GM19438 (cell line): ENCODE data around the gene LMO4.
A peak's percentile ranks its signal among the peaks of the same experiment; 100 is the strongest.

Experiments used
- ATAC-seq: cut with Tn5 transposase; IDR thresholded peaks from one replicate; pipeline ENCODE4 v1.9.1; 2021; ENCODE audit warnings: low read depth; ENCODE audit not compliant: unreplicated experiment

LMO4 gene

DNA sequence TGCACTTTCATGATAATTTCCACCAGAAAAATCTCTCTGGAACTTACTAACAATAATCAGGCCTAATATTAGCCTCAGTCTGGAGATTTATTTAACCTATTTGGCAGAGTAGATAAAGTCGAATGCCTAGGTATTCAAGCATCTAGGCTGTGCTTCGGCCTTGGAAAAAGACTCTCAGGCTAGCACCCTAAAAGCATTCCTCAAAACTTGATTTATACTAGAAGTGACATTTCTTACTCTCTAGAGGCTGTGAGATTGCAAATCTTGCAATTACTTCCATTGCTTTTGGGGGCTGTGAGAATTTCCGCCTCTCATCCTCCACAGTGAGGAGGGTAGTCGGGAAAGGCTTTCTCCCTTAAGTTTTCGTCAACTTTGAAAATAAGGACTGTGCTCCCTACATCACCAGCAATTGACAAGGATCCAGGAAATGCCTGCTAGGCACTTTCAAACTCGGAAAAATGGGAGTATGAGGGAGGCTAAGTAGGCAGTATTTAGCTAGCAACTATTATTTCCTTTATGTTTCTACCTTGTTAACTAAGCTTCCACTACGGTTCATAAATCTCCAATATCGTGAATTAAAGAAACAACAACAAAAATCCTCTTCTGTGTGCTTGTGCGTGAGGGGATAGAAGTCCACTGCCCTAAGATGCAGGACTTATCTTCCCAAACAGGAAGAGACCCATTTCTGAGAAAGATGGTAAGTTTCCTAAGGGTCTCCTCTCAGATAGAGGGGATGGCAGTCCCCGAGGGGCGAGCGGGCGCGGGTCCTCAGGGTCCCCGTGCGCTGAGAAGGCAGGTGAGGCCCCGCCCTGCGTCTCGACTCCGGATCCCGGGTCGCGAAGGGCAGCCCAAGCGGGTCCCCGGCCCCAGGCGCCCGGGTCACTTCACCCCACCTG, 1.1 kb upstream of the LMO4 start:
- ATAC-seq: peak; percentile 0

DNA sequence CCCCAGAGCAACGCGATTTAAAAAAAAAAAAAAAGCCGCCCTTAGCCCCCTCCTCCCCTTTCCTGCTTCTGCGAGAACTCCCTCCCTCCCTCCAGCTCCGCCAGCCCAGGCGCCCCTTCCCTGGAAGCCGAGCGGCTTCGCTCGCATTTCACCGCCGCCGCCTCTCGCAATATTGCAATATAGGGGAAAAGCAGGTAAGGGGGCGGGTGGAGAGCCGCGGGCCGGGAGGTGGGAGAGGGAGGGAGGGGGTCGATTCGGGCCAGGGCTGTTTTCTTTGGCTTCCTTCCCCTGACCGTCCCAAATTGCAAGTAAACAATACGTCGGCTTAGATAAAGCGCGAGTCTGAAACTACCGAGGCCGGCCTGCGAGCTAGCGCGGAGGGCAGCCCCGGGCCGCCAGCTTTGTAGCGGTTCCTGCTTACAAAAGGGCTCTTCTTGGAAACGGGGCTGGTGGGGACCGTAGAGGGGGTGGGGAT, 408 bp downstream of the LMO4 start:
- ATAC-seq: no peak

DNA sequence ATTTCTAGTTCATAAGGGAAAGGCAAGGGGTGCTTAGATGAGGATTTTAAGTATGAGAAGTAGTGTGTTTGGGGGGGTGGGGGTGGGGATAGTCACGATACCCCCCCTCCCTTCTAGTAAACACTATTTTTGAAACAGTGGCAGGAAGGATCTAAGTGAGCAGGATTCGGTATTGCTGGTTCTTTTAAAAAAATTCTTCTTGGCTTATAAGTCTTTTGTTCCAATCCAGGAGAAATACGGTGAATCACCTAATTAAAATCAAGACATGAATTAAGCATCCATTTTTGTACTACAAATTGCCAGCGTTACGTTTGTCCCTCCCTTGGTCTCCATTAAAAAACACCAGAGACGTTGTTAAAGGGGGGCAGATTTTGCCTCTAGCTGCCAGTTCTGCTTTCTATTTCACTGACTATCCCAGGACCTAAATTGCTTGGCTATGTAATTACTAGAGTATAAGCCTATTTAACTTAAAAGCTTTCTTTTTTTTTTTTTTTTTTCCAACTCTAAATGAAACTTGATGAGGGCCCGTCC, 911 bp downstream of the LMO4 start:
- no peak for ATAC-seq

DNA sequence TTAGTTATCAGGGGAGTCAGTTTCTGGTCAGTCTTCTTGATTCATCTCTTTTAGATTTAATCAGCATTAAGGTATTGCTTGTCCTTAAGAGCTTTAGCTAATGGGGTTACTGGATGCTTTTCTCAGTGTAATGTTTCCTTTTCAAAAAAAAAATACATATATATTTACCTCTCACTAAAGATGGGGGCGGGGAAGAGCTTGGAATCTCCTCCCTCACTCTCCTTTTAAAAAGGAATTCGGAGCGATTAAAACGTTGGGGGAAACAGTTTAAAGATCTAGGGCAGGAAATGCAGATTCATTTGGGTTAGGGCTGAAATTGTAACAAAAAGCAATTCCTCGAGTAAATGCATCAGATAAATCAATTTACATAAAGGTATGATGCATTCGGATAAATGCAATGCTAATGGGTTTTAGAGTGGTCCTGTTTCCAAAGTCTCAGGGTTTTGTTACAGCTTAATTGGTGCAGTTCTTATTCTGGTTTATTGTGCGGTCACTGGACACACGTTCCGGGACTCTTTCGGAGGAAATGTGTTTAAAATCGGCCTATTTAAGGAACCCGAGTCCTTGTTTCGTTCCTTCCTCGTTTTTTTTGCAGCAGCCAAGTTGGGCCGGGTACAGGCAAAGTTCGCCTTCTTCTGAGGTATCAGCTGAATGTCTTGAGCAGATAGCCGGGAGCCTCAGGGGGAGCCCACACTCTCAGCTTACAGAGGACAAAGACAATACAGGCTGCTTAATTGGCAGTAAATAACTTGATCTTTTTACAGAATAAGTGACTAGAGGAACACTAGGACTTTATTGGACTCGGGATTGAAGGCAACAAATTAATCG, 1.6 kb downstream of the LMO4 start:
- ATAC-seq: no peak

DNA sequence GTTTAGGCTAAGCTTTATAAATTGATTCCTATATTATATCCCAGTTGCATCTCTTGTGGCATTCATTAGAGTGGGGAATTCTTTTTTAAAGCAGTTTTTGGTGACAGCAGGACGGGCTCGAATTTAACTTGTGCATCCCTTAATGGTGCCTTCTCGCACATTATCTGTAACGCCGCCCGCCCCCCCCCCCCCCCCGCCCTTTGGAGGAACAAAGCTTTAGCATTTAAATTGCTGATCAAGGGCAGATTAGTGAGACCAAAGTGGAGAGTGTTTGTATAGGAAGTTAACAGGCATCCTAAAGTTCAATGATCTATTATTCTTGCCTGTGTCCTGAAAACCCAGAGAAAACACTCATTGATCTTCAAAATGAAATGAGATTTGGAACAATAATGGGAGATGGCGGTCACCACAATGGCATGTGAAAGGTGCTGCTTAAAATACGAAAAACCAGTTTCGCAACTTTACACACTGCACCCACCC, 2.2 kb downstream of the LMO4 start:
- ATAC-seq: no peak

DNA sequence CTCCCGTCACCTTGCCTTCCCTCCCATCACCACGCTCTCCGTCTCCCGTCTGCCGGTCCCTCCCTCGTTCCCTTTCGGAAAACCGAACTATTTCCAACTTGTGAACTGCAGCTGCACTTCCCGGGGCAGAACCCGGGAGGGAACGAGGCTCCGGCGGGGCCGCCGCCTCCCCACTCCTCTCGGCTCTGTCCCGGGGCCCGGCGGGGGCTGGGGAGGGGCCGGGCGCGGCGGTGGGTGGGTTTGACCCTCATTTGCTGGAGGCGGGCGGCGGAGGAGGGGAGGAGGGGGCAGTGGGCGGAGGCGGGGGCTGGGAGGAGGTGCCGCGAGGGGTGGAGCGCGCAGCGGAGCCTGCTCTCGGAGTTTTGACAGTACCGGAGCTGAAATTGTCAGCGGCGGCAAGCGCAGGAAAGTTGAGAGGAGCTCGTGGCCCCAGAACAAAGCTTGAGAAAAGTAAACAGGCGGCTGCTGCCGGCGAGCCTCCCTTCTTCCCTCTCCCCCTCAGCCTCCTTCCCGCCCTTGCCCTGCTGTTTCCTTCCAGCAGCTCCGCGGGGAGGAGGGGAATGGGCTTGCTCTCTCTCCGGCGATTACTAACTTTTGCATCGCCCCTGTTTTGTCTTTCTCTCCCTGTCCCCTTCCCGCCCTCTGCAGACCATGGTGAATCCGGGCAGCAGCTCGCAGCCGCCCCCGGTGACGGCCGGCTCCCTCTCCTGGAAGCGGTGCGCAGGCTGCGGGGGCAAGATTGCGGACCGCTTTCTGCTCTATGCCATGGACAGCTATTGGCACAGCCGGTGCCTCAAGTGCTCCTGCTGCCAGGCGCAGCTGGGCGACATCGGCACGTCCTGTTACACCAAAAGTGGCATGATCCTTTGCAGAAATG, 2.9 kb downstream of the LMO4 start:
- peak; percentile 21 for ATAC-seq

DNA sequence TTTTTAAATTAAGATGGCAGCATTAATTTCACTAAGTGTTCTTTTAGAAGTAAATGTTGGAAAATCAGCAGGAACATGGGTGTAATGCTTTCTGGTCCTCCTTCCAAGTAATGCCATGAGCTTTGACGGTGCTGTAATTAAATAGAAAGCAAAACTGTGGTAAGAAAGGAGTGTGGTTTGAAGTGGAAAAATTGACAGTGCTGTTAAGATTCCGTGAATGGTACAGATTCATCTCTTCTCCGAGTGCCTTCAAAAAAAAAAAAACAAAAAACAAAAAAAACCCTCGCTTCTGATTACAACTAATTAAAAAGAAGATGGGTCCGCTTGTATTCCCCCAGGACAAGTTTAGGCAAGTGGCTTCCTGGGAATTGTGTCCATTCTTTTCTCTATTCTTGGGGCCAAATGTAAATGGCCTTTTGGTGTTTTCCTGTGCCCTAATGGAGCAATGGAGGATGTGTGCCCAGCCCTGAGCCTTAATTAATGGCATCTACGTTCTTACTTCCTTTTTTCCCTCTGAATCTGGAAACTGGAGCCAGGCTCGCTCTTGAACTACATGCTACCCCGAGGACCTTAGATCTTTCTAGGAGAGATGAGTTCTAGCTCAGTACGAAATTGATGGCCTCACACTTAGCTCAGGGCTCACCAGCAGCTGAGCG, 5.1 kb downstream of the LMO4 start:
- ATAC-seq: no peak

DNA sequence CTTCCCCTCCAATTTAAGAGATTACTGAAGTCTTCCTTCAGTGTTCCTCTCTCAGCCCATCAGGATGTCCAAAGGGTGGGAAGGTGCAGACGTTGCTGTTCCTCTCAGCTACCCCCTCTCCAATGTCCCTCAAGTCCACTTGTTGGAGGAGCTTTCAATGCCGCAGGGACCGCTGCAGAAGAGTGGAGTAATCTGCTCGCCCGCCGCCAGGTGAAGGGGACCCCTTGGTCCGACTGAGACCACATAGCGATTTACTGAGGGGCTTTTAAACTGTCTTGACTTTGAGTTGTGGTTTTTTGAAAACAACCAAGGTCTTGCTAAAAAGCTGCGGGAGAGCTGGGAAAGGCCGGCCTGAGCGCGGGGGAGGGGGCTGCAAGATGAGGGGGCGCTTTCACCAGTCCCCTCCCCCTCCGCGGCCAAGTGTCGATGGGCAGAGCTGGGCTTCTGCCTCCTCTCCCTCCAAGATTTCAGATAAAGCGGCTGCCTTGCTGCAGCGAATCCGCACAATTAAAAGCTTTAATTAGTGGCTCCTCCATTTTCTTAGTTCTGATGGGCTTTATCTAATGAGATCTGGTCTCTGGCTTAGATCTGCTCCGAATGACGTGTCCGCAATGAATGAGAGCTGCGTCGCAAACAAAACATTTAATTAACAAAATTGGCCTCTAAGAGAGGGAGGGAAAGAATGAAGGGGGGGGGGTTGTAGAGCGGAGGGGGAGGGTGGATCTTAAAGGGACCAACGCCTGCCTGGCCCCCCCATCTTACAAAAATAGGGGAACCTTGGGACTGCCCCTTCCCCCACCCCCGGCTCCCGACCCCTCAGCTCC, 5.9 kb downstream of the LMO4 start:
- ATAC-seq: peak; percentile 2

DNA sequence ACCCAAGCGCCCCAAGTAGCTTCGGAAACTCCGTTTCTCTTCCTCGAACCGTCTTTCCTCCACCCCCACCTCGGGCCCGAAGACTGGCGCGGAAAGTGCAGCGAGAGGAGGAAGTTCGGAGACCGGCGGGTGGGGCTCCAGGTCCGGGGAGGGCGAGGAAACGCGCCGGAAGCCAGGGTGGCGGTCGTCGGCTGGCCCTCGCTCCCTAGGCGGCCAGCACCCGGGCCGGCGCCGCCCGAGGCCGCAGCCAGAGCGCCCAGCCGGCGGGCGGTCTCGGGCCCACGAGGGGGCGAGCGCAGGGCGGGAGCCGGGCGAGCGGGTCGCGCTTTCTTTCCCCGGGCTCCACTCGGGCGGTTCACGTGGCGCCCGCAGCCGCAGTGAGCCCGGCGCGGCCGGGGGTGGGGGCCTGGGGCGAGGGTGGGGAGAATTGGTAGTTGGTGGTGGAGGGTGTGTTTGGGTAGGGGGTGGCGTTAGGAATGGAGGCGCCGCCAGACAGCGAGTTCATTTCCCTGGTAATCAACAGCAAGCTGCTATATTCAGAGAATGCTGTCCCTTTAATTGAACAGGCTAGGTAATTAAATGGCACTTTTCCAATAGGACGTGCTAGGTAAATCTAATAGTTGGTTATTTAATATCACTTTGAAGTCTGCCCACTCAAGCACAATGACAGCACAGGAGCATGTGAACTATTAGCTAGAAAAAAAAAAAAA, 6.7 kb downstream of the LMO4 start:
- ATAC-seq: peak; percentile 38

DNA sequence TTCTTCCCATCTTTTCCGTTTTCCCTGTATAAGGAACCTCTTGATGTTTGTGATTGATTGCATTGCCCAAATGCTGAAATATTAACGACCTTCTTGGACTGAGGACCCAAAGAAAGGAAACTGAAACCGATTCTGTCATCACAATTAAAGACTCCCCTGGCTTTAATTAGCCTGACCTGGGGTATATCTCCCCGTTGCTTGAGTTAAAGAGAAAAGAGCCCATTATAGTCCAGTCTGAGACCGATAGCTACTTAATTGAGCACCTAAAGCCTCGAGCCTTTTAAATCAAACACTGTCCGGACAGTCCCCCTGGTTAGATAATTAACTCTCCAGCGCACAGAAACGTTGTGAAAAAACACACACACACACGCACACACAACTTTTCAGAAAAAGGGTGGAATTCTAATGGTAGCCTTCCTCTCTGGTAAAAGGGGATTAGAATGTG, 8.0 kb downstream of the LMO4 start:
- no peak for ATAC-seq

DNA sequence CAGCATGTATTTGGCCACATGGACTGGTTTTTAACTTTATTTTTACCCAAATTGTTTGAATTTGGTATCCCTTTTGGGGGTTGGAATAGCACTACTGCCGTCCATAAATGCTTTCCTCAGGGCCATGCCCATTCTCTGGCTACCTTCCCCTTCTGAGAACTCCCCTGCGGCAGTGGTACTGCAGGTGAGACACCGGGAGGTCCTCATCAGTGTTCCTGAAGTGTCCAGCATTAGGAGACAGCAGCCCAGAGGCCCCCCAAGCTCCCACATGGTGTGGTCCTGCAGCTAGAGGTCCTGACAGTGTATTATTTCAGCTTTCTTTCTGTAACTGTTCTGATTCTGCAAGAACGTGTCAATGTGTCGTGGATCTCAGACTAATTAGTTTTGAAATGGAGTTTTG, 8.9 kb downstream of the LMO4 start:
- ATAC-seq: no peak

DNA sequence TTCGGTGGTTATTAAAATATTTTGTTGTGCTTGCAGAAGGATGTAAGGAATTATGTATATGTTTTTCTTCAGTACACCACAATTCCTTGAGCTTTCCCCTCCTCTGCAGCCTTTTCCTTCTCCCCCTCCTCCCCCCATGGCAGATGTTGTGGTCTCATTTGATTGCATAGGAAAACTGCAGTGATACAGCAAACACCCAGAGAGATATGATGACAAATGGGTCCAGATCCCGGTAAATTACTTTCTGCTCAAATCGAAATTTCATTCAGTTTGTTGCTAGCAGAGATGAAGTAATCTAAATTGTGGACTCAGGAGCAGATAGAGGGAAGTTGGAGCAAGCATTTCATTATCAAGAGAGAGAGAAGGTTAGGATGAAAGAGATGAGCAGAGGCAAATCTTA, 9.9 kb downstream of the LMO4 start:
- no peak for ATAC-seq

DNA sequence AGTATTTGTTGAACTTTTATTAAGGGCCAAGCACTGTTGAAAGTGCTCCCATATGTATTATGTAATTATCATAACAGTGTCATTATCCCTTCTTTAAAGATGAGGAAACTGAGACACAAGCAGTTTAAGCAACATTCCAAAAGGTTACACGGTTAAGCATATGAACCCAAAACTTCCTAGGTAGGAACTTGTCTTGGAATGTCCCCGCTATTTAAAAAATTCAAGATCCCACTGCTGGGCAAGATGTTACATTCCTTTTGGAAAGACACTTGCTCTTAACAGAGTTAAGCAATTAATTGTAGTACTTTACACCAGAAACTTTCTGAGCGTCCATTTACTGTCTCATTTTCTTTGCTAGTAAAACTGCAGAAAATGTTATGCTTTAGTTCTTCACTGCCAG, 15.6 kb downstream of the LMO4 start:
- no peak for ATAC-seq

DNA sequence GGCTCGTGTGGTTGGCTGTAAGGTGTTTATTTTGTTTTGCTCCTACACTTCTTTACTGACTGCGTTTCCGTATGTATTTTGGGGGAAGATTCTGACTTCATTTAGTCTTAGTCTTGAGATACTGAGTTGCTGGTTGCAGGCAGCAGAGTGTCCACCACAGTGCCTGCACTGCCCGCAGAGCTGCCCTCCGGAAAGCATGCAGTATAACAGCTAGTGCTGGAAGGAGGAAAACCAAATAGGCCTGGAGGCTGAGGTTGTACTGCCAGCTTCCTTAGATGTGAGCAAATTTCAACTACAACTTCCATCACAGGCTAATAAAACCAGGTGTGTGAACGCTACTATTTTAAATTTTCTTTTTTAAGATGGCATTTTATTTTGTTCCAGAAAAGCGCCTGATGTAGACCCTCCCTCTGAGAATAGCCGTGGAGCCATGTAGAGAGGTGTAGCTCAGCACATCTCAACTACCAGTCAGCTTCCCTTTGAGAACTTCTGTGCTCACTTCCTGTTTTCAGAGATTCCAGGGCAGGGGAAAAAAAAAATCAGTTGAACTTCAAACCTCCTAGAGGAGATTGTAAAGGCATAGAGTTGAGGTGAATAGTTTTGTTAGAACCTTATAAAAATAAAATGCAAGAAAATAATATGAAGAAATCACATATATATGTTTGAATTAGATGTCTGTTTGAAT, 17.6 kb downstream of the LMO4 start:
- no peak for ATAC-seq

DNA sequence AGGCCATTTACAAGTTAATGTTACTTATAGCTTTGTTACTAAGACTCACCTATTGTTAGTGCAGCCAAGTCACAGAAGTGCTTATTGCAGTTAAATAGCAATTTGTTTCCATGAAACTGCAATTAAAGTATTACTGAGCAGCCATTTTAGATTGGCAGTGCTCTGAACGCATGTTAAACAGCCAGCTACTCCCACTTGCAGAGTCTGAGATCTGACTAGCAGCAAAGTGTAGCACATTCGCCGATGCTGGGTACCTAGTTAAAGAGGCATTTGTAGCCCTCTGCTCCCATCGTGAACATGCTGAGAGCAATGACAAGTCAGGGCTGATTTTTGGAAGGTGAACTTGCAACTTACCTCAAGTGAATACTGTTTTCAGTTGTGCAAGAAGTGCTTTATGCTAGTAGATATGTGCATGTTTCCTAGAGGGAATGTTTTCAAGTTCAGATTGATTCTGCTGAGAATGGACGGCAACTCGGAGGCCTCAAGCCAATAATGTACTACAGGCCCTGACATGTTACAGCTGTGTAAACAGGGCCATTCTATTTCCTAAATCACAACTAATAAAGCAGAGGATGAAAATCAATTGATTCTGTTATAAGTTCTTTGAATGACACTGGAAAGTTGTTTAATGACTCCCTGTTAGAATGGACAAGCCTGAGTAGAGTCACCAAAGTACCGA, 19.8 kb downstream of the LMO4 start:
- no peak for ATAC-seq

DNA sequence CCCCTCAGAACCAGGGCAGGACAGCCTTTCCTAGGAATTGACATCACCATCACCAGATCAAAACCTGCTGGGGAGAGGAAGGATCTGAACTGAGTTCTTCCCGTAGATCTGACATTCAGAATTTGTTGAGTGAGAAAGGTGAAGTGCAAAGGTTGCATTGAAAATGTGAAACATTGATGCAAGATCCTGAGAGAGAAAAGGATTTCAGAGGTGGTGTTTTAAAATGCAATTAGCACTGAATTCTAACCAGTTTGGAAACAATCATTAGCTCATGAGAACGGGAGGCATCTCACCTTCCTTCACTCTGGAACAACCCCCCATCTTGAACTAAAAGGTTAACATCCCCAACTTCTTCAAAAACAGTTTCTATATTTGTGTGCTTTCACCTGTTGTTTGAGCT, 20.4 kb downstream of the LMO4 start:
- ATAC-seq: no peak

DNA sequence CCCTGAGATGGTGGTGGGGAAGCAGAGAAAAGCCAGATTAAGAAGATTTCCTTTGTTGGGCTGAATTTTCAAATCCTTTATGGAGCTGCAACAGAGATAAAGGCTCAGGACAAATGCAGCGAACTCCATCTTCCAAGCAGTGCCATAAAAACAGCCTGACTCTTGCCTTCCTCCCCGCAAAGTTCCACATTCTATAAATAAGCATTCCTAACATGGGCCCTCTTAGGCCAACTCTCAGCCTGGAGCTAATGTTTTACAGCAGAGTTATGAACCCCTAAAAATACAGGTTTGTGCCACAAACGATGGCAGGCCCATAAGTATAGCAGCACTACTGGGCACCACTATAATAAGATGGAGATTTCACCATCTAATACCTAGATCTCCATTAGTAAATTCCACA, 27.2 kb downstream of the LMO4 start:
- ATAC-seq: no peak
